Measurements from ENCODE around the gene ZNF197.

The ZNF197 gene

DNA sequence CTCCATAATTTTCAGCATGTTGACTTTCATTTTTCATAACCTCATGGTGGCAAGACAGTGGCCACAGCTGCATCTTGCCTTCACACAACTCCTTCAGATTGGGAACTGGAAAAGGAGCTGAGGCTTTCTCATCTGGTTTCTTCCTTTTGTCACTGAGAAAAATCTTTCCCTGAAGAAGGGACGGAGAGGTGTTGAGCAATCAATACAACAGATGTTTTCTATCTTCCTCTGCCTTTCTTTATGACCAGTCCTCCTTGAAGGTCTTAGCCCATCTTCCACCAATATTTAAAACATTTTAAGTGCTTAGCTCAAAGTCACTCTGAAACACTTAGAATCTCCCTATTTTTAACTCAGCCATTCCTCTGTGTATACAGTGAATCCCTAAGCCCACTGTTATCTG is 28.2 kb upstream of the ZNF197 start:
- DNase-seq (ENCODE audit: extremely low read depth, insufficient read length), result no peak
- TF ChIP-seq, protein P1, sequence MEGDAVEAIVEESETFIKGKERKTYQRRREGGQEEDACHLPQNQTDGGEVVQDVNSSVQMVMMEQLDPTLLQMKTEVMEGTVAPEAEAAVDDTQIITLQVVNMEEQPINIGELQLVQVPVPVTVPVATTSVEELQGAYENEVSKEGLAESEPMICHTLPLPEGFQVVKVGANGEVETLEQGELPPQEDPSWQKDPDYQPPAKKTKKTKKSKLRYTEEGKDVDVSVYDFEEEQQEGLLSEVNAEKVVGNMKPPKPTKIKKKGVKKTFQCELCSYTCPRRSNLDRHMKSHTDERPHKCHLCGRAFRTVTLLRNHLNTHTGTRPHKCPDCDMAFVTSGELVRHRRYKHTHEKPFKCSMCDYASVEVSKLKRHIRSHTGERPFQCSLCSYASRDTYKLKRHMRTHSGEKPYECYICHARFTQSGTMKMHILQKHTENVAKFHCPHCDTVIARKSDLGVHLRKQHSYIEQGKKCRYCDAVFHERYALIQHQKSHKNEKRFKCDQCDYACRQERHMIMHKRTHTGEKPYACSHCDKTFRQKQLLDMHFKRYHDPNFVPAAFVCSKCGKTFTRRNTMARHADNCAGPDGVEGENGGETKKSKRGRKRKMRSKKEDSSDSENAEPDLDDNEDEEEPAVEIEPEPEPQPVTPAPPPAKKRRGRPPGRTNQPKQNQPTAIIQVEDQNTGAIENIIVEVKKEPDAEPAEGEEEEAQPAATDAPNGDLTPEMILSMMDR (IDR thresholded peaks at IDR 0.05; ENCODE audit: insufficient read depth, low read length, poor library complexity, severe bottlenecking), result no peak
- H3K36me3 ChIP-seq (ENCODE audit: control insufficient read depth, insufficient read depth, low read length), result no peaks in the 10 kb centered on the region
- no peak overlapping the region for H3K4me3 ChIP-seq (replicated peaks; ENCODE audit: low read depth, low read length)
- H3K27me3 ChIP-seq (replicated peaks; ENCODE audit: control insufficient read depth, insufficient read depth, low read length), result no peaks in the 10 kb centered on the region

DNA sequence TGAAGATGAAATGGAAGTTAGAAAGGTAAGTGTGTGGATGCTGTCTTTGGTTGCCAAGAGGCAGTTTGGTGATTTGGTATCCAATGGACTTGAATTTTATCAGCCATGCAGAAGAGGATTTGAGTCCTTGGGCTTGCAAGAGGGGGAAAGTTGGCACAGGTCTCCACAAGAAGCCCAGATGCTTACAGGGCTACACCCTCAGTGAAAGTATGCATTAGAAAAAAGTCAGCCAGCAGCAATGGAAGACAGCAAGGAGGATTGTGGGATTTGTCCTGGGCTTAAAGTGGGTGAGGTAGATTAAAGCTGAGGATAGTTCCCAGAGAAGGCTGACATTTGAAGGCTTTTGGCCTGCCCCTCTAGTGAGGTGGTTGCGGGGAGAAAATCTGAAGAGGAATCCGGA is 23.1 kb upstream of the ZNF197 start:
- TF ChIP-seq, protein P1 (IDR thresholded peaks at IDR 0.05; ENCODE audit: insufficient read depth, low read length, poor library complexity, severe bottlenecking), result no peak
- DNase-seq (ENCODE audit: extremely low read depth, insufficient read length), result no peak
- no peaks in the 10 kb centered on the region for H3K27me3 ChIP-seq (replicated peaks; ENCODE audit: control insufficient read depth, insufficient read depth, low read length)
- no peak overlapping the region for H3K4me3 ChIP-seq (replicated peaks; ENCODE audit: low read depth, low read length)
- no peaks in the 10 kb centered on the region for H3K36me3 ChIP-seq (ENCODE audit: control insufficient read depth, insufficient read depth, low read length)

DNA sequence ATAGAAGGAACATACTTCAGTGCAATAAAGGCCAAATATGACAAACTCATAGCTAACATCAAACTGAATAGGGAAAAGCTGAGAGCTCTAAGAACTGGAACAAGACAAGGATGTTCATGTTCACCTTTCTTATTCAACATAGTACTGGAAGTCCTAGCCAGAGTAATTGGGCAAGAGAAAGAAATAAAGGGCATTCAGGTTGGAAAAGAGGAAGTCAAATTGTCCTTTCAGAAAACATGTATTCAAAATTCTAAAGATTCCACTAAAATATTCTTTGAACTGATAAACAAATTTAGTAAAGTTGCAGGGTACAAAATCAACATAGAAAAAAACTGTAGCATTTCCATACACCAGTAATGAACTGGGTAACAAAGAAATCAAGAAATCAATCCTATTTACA is 12.2 kb upstream of the ZNF197 start:
- no peak for DNase-seq (ENCODE audit: extremely low read depth, insufficient read length)
- no peak overlapping the region for H3K4me3 ChIP-seq (replicated peaks; ENCODE audit: low read depth, low read length)
- TF ChIP-seq, protein P1 (IDR thresholded peaks at IDR 0.05; ENCODE audit: insufficient read depth, low read length, poor library complexity, severe bottlenecking), result no peak
- H3K27me3 ChIP-seq (replicated peaks; ENCODE audit: control insufficient read depth, insufficient read depth, low read length), result no peaks in the 10 kb centered on the region
- H3K36me3 ChIP-seq (ENCODE audit: control insufficient read depth, insufficient read depth, low read length), result no peaks in the 10 kb centered on the region

DNA sequence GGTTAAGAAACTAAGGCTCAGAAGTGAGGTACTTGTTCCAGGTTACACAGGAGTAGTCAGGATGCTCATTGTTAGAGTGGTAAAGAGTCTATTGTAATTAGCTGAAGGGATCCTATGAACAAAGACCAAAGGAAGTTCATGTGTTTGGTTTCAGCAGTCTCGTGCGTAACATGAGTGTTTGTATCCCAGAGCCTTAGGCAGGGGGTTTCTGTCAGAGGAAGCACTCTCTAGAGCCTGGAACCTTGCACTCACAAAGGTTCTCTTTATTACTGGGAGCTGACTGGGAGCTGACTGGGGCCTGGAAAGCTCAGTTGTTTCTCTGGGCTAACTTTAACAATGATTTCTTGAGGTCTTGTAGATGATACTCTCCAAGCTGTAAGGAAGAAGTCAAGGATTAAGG is 3.9 kb downstream of the ZNF197 start:
- TF ChIP-seq, protein P1 (IDR thresholded peaks at IDR 0.05; ENCODE audit: insufficient read depth, low read length, poor library complexity, severe bottlenecking), result no peak
- H3K27me3 ChIP-seq (replicated peaks; ENCODE audit: control insufficient read depth, insufficient read depth, low read length), result no peaks in the 10 kb centered on the region
- H3K4me3 ChIP-seq (replicated peaks; ENCODE audit: low read depth, low read length), result no peak overlapping the region
- no peak for DNase-seq (ENCODE audit: extremely low read depth, insufficient read length)
- peaks cover 7% of the 10 kb centered on the region for H3K36me3 ChIP-seq (ENCODE audit: control insufficient read depth, insufficient read depth, low read length)

DNA sequence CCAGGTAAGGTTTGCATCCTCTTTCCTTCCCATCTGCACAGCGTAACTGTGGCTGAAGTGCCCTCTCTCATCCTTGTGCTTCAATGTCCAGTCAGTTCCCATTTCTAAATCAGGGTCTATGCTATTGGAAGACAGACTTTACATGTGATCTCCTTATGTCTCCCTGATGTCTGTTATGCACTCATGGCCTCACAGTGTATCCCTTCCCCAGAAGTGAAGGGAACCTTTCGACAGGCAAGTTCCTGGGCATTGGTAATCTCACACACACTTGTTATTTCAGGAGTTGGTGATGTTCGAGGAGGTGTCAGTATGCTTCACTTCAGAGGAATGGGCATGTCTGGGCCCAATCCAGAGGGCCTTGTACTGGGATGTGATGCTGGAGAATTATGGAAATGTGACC is 7.4 kb downstream of the ZNF197 start:
- H3K36me3 ChIP-seq (ENCODE audit: control insufficient read depth, insufficient read depth, low read length), result peaks cover 9% of the 10 kb centered on the region
- no peak overlapping the region for H3K4me3 ChIP-seq (replicated peaks; ENCODE audit: low read depth, low read length)
- TF ChIP-seq, protein P1 (IDR thresholded peaks at IDR 0.05; ENCODE audit: insufficient read depth, low read length, poor library complexity, severe bottlenecking), result no peak
- DNase-seq (ENCODE audit: extremely low read depth, insufficient read length), result no peak
- no peaks in the 10 kb centered on the region for H3K27me3 ChIP-seq (replicated peaks; ENCODE audit: control insufficient read depth, insufficient read depth, low read length)

DNA sequence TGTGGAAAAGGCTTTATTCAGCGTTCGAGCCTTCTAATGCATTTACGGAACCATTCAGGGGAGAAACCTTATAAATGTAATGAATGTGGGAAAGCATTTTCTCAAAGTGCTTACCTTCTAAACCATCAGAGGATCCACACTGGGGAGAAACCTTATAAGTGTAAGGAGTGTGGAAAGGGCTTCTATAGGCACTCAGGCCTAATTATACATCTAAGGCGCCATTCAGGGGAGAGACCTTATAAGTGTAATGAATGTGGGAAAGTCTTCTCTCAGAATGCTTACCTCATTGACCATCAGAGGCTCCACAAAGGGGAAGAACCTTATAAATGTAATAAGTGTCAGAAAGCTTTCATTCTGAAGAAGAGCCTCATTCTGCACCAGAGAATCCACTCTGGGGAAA is 17.5 kb downstream of the ZNF197 start:
- TF ChIP-seq, protein P1 (IDR thresholded peaks at IDR 0.05; ENCODE audit: insufficient read depth, low read length, poor library complexity, severe bottlenecking), result no peak
- Histone ChIP-seq H3K36me3 (ENCODE audit: control insufficient read depth, insufficient read depth, low read length) (peaks cover 12% of the 10 kb centered on the region), H3K27me3 (replicated peaks; ENCODE audit: control insufficient read depth, insufficient read depth, low read length) (no peaks in the 10 kb centered on the region), H3K4me3 (replicated peaks; ENCODE audit: low read depth, low read length) (no peak overlapping the region)
- no peak for DNase-seq (ENCODE audit: extremely low read depth, insufficient read length)

Data from GM06990 (cell line).